ENCODE data around the gene LCE1A.

LCE1A gene

DNA sequence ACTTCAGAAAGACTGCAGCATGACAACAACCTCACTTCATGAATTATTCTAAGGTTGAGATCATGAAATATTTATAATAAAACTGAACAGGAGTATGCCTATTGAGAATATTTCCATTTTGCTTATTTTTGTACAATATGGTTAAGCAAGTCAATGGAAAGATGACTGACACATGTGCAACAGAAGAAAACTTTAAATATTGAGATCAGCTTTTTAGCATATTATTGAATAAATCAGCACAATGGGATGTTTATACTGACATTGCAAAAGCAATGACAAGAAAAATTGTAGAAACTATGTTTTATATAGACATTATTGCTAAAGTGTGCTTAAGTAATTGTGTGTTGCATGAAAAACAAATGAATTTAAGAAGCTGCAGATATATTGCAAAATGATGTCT, 37.2 kb downstream of the LCE1A start:
- ATAC-seq: no peak
- TF ChIP-seq ZC3H10 (CRISPR knock-in tag; IDR thresholded peaks at IDR 0.05): no peak
- TF ChIP-seq TCF4 (CRISPR knock-in tag; IDR thresholded peaks at IDR 0.05; ENCODE audit: borderline replicate concordance): no peak
- TF ChIP-seq PPARA (CRISPR knock-in tag; IDR thresholded peaks at IDR 0.05; ENCODE audit: borderline replicate concordance): no peak
- TF ChIP-seq ARNTL (CRISPR knock-in tag; IDR thresholded peaks at IDR 0.05; ENCODE audit: borderline replicate concordance, low read depth): no peak
- TF ChIP-seq, protein P1, sequence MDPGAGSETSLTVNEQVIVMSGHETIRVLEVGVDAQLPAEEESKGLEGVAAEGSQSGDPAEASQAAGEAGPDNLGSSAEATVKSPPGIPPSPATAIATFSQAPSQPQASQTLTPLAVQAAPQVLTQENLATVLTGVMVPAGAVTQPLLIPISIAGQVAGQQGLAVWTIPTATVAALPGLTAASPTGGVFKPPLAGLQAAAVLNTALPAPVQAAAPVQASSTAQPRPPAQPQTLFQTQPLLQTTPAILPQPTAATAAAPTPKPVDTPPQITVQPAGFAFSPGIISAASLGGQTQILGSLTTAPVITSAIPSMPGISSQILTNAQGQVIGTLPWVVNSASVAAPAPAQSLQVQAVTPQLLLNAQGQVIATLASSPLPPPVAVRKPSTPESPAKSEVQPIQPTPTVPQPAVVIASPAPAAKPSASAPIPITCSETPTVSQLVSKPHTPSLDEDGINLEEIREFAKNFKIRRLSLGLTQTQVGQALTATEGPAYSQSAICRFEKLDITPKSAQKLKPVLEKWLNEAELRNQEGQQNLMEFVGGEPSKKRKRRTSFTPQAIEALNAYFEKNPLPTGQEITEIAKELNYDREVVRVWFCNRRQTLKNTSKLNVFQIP (CRISPR knock-in tag; IDR thresholded peaks at IDR 0.05; ENCODE audit: borderline replicate concordance, low read depth): no peak
- TF ChIP-seq, protein P2, sequence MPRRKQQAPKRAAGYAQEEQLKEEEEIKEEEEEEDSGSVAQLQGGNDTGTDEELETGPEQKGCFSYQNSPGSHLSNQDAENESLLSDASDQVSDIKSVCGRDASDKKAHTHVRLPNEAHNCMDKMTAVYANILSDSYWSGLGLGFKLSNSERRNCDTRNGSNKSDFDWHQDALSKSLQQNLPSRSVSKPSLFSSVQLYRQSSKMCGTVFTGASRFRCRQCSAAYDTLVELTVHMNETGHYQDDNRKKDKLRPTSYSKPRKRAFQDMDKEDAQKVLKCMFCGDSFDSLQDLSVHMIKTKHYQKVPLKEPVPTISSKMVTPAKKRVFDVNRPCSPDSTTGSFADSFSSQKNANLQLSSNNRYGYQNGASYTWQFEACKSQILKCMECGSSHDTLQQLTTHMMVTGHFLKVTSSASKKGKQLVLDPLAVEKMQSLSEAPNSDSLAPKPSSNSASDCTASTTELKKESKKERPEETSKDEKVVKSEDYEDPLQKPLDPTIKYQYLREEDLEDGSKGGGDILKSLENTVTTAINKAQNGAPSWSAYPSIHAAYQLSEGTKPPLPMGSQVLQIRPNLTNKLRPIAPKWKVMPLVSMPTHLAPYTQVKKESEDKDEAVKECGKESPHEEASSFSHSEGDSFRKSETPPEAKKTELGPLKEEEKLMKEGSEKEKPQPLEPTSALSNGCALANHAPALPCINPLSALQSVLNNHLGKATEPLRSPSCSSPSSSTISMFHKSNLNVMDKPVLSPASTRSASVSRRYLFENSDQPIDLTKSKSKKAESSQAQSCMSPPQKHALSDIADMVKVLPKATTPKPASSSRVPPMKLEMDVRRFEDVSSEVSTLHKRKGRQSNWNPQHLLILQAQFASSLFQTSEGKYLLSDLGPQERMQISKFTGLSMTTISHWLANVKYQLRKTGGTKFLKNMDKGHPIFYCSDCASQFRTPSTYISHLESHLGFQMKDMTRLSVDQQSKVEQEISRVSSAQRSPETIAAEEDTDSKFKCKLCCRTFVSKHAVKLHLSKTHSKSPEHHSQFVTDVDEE (CRISPR knock-in tag; IDR thresholded peaks at IDR 0.05): no peak
- TF ChIP-seq, protein P3, sequence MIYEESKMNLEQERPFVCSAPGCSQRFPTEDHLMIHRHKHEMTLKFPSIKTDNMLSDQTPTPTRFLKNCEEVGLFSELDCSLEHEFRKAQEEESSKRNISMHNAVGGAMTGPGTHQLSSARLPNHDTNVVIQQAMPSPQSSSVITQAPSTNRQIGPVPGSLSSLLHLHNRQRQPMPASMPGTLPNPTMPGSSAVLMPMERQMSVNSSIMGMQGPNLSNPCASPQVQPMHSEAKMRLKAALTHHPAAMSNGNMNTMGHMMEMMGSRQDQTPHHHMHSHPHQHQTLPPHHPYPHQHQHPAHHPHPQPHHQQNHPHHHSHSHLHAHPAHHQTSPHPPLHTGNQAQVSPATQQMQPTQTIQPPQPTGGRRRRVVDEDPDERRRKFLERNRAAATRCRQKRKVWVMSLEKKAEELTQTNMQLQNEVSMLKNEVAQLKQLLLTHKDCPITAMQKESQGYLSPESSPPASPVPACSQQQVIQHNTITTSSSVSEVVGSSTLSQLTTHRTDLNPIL (CRISPR knock-in tag; IDR thresholded peaks at IDR 0.05; ENCODE audit: low read depth): no peak
- TF ChIP-seq ZNF70 (CRISPR knock-in tag; IDR thresholded peaks at IDR 0.05): no peak

DNA sequence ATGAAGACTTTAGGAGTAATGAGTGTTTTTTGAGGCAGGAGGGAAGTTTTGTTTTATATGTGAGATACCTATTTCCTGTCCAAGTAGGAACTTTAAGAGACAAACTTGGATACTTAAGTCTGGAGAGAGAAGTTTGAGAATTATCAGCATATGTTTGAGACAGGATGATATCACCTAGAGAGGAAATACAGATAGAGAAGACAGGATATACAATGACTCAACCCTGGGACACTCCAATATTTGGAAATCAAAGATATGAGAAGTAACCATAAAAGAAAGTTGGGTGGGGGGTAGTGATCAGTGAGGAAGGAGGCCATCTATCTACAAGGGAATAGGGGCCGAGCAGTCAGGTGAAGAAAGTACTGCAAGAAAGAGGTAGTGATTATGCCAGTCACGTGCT, 39.0 kb downstream of the LCE1A start:
- ATAC-seq: no peak
- no peak for TF ChIP-seq ZFP3 (CRISPR knock-in tag; IDR thresholded peaks at IDR 0.05)
- TF ChIP-seq ISL1 (CRISPR knock-in tag; IDR thresholded peaks at IDR 0.05): no peak
- TF ChIP-seq ARNTL (CRISPR knock-in tag; IDR thresholded peaks at IDR 0.05; ENCODE audit: borderline replicate concordance, low read depth): no peak
- no peak for TF ChIP-seq OSR1 (CRISPR knock-in tag; IDR thresholded peaks at IDR 0.05)
- no peak for TF ChIP-seq ZNF565 (CRISPR knock-in tag; conservative IDR thresholded peaks at IDR 0.05; ENCODE audit: low read depth)
- no peak for TF ChIP-seq SNAI2 (CRISPR knock-in tag; IDR thresholded peaks at IDR 0.05)
- TF ChIP-seq TCF4 (CRISPR knock-in tag; IDR thresholded peaks at IDR 0.05; ENCODE audit: borderline replicate concordance): no peak
- TF ChIP-seq BACH2 (CRISPR knock-in tag; IDR thresholded peaks at IDR 0.05; ENCODE audit: borderline replicate concordance): no peak

DNA sequence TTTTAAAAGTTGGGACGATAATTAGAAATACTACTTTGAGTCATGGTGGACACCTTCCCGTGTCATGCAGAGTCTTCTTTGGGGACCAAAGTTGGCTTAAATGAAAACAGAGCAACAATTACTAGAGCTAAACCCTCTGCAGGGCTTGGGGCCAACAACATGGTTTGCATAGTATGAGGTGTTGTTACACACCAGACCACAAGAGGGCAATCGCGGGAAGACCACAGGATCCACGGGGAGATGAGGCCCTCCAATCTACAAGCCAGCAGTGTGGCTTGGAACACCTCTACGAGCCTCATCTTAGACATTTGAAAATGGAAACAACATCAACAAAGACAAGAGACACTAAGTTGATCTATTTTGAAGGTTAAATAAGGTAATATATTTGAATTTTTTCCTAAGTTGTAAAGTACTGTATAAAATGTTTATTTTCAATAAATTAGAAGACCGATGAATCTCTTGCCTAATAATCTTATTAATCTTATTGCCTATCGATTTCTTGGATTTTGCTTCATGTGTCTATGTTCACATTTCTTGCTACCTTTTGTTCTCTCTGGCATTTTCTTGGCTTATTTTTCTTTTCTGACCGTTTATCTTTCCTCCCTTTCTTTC, 42.6 kb downstream of the LCE1A start:
- TF ChIP-seq, protein P3 (CRISPR knock-in tag; IDR thresholded peaks at IDR 0.05; ENCODE audit: low read depth): no peak
- ATAC-seq: peak; percentile 87

DNA sequence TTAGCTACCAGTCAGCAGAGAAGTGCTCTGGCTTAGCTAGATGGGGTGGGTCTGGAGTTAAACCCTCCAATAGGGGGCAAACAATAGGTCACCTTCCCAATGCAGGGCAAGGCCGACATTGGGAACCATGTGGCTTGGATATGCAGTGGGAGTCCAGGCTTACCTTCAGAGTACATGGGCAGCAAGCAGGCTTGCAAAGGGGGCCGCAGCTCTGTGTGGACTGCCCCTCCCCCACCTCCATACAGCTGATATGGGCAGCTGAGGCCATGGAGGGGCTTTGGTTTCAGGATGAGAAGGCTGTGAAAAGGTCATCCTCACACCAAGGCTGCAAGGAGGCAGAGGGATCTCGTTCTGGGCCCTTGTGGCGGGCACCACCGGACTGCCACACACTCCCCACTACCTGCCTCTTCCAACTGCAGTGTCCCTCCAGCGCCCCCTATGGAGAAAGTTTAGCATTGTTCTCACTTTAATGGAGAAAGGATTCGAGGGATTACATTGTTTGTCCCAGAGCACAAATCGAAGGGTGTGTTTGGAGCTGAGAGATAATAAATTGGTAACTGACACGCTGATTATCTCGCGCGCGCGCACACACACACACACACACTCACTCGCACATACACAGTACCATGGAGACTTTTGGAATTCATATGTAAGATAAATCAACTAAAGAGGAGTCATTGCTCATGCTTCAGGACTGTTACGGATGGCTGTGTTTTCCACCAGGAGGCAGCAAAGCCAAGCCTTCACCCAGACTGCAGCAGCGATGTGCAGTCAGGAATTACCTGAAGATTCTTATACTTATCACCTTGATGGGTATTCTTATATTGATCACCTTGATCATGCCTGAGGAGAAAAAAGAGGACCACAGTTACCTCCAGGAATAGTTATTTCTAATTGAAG, 43.8 kb downstream of the LCE1A start:
- no peak for TF ChIP-seq SNAI2 (CRISPR knock-in tag; IDR thresholded peaks at IDR 0.05)
- TF ChIP-seq TCF4 (CRISPR knock-in tag; IDR thresholded peaks at IDR 0.05; ENCODE audit: borderline replicate concordance): no peak
- TF ChIP-seq GLIS3 (CRISPR knock-in tag; IDR thresholded peaks at IDR 0.05): no peak
- TF ChIP-seq ZNF70 (CRISPR knock-in tag; IDR thresholded peaks at IDR 0.05): no peak
- TF ChIP-seq CSDC2 (CRISPR knock-in tag; IDR thresholded peaks at IDR 0.05): no peak
- no peak for TF ChIP-seq ISL1 (CRISPR knock-in tag; IDR thresholded peaks at IDR 0.05)
- no peak for TF ChIP-seq BACH2 (CRISPR knock-in tag; IDR thresholded peaks at IDR 0.05; ENCODE audit: borderline replicate concordance)
- no peak for TF ChIP-seq ZNF8 (CRISPR knock-in tag; IDR thresholded peaks at IDR 0.05)
- TF ChIP-seq, protein P1 (CRISPR knock-in tag; IDR thresholded peaks at IDR 0.05; ENCODE audit: borderline replicate concordance, low read depth): no peak
- TF ChIP-seq TOX (CRISPR knock-in tag; IDR thresholded peaks at IDR 0.05; ENCODE audit: borderline replicate concordance): no peak
- TF ChIP-seq, protein P4, sequence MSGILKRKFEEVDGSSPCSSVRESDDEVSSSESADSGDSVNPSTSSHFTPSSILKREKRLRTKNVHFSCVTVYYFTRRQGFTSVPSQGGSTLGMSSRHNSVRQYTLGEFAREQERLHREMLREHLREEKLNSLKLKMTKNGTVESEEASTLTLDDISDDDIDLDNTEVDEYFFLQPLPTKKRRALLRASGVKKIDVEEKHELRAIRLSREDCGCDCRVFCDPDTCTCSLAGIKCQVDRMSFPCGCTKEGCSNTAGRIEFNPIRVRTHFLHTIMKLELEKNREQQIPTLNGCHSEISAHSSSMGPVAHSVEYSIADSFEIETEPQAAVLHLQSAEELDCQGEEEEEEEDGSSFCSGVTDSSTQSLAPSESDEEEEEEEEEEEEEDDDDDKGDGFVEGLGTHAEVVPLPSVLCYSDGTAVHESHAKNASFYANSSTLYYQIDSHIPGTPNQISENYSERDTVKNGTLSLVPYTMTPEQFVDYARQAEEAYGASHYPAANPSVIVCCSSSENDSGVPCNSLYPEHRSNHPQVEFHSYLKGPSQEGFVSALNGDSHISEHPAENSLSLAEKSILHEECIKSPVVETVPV (CRISPR knock-in tag; IDR thresholded peaks at IDR 0.05): no peak
- TF ChIP-seq ZC3H10 (CRISPR knock-in tag; IDR thresholded peaks at IDR 0.05): no peak
- ATAC-seq: peak; percentile 87

Data from SK-N-SH treated with all-trans-retinoic acid at 6 μM for 48 hours (cell line).